HPDE6-E6E7 (cell line): Measurements from ENCODE around the gene BCLAF1.

Experiments
- DNase-seq: peaks from one replicate; pipeline ENCODE4 v3.0.0; 2011; ENCODE audit warnings: missing footprints; ENCODE audit errors: extremely low spot score

BCLAF1 gene, protein sequence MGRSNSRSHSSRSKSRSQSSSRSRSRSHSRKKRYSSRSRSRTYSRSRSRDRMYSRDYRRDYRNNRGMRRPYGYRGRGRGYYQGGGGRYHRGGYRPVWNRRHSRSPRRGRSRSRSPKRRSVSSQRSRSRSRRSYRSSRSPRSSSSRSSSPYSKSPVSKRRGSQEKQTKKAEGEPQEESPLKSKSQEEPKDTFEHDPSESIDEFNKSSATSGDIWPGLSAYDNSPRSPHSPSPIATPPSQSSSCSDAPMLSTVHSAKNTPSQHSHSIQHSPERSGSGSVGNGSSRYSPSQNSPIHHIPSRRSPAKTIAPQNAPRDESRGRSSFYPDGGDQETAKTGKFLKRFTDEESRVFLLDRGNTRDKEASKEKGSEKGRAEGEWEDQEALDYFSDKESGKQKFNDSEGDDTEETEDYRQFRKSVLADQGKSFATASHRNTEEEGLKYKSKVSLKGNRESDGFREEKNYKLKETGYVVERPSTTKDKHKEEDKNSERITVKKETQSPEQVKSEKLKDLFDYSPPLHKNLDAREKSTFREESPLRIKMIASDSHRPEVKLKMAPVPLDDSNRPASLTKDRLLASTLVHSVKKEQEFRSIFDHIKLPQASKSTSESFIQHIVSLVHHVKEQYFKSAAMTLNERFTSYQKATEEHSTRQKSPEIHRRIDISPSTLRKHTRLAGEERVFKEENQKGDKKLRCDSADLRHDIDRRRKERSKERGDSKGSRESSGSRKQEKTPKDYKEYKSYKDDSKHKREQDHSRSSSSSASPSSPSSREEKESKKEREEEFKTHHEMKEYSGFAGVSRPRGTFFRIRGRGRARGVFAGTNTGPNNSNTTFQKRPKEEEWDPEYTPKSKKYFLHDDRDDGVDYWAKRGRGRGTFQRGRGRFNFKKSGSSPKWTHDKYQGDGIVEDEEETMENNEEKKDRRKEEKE

DNA sequence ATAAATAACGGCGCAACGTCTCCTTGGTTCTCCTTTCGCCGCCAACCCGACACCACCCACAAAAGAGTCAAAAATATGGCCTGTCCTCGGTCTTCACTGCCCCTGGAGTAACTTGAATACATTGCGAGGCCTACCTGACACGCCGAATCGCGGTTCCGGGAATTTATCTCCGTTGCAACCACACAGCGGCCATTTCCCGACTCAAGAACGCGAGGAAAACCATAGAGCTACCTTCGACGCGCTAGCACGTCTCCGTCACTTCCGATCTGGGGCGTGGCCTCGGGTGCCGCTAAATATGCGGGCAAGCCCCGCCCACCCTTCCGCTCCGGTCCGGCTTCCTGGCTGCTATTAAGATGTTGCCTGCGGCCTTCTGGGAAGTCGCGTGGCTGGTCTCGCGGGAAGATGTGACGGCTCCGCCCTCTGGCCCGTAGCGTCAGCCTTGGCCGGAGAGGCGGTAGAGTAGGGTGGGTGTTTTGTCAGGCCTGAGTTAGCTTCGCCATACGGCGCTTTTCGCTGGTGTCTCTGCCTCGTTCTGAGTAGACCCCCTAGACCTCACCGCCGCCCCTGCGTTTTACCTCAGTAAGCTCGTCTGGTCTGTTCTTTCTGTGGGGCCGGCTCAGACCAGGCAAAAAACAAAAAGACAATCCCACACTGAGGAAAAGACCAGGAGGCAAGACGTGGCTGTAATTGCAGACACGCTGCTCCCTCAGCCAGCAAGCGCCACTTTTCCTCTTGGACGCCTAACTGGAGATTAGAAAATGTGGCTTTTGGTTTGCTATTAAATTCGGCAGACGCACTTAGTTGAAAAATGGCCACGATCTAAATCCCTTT lies at the start of gene BCLAF1:
Gene BCLAF1 (minus strand): TSS at position 268 of the 831 bp plus-strand sequence. CDS start 9,980 bp downstream, outside the sequence.
- peak; percentile 87 for DNase-seq

DNA sequence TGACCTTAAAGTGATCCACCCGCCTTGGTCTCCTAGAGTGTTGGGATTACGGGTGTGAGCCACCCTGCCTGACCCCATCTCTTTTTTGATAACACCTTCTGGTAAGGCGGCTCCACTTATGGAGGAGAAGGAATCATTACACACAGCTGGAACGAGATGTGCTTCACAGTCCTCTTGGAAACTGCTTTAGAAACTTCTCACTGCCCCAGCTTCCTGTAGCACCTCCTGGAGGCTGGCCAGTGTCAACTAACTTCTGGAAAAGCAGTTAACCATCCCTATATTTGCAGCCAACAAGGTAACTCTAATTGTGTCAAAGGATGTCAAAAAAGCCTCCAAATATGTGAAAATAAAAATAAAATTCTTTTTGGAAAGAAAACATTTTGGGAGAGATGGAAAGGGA lies 48.8 kb upstream of the BCLAF1 start:
- DNase-seq, result no peak

GRCh38 chr6:136337606-136338005 lies 48.0 kb upstream of the BCLAF1 start:
- DNase-seq, result no peak

DNA sequence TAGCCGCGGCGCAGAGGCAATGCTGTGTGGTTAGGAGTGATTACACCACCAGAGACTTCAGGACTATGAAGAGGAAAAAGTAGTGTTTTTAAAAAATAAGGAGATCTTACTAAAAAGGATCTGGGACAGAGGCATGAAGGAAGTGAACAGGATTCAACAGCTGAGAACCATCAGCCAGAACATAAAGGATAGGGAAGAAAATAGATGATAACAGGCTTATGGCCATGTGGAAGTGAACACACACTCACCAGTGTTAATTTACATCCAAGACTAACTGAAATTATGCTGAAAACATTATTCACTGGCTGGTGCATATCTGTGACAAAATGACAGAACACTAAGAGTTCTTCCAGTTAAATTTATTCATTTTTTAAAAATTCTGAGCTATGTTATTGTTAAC lies 47.5 kb upstream of the BCLAF1 start:
- DNase-seq, result no peak

DNA sequence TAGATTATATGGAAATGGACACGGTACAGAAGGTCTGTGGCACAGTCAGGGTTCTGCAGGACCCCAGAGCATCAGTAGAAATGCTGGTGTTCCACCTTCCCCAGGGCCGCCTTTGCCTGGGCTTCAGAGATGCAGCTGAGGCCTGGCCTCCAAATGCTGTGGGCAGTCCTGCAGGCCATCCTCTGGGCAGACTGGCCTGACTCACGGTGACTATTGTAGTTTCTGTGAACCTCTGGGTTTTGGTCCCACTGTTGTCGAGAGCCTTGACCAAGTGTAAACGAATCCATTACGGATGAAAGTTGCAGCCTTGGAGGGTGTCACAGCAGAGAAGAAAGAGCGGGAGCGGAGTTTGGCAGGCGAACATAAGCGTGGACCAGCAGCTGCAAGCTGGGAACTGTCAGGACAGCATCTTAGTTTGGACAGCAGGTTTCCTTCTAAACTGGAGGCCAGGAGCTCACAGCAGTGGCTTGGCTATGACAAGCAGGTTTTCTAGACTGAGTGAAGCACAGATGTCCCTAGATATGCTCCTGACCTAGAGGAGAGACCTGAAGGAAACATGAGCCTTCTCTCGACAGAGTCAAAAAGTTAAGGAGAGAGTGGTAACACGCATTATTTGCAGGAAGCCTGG lies 46.2 kb upstream of the BCLAF1 start:
- DNase-seq, result no peak

DNA sequence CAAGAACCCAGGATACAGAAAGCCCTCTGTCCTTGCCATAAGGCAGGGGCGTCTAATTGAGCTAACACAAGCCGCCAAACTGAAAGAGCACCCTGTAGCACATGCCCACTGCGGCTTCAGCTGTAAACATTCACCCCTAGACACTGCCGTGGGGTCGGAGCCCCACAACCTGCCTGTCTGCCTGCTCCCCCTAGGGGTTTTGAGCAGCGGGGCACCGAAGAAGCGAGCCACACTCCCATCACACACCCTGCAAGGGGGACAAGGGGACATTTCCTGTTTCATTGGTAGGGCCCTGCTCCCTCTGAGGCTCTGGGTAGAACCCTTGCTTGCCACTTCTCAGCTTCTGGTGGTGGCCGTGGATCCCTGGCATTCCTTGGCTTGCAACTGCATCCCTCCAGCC lies 45.2 kb upstream of the BCLAF1 start:
- DNase-seq, result no peak

GRCh38 chr6:136334465-136334846 lies 44.8 kb upstream of the BCLAF1 start:
- DNase-seq, result no peak

DNA sequence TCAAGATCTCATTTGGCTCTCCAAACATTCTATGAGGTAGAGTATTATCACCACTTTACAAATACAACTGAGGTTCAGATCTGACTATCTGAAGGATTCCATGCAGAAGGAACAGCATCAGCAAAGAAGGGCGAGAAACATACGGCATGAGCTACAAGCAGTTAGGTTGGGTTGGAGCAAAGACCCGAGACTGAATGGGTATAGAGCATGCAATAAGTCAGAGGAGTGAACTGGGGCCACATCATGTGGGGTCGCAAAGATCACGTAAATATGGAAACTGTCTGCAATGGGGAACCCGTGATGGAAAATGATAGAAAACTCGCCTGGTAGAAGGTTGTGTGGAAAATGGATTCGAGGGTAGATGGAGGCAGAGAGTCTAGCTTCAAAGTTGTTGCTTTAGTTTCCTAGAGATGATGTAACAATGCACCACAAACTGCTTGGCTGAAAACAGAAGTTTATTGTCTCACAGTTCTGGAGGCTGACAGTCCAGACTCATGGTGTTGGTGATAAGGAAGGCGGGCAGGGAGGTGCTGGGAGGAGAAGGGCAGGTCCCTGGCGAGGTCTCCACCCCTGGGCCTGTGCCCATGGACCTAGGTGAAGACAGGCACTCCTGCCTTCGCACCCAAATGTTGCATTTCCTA lies 44.3 kb upstream of the BCLAF1 start:
- no peak for DNase-seq

- DNase-seq, result no peak
Observed at GRCh38 chr6:136331461-136331860, 41.8 kb upstream of the BCLAF1 start.

- no peak for DNase-seq
Observed at GRCh38 chr6:136330634-136331033, 41.0 kb upstream of the BCLAF1 start.

GRCh38 chr6:136326038-136326553 lies 36.5 kb upstream of the BCLAF1 start:
- no peak for DNase-seq

DNA sequence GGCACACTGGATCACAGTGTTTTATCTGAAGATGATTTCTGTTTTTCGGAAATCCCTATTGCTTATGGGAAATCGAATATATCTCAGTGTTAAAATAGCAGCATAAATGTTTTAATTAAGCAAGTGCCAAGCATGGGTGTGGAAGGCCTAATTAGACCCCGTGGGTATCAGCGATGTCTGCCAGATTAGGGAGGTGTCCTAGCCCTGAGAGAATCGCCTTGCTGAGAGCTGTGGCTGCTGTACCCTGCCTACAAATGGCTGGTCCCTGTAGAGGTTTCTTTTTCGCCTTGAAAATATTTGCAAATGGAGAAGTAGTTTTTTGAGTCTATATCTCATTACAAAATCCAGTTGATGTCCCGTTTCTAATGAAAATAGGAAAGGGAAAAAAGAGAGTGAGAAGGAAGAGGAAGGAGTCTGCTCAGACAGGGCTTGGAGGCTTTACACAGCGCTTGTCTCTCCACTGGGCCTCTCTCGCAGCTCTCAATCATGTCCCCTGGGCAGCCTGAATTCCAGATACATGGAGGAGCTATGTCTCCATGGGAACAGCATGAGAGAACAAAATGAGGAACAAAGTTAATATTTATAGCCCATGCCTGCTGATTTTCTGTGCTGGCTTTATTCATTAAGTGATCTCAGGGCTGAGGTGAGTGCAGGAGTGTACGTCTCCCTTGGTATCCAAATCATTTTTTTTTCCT lies 35.2 kb upstream of the BCLAF1 start:
- DNase-seq, result no peak

GRCh38 chr6:136323431-136324112 lies 33.9 kb upstream of the BCLAF1 start:
- DNase-seq, result no peak

DNA sequence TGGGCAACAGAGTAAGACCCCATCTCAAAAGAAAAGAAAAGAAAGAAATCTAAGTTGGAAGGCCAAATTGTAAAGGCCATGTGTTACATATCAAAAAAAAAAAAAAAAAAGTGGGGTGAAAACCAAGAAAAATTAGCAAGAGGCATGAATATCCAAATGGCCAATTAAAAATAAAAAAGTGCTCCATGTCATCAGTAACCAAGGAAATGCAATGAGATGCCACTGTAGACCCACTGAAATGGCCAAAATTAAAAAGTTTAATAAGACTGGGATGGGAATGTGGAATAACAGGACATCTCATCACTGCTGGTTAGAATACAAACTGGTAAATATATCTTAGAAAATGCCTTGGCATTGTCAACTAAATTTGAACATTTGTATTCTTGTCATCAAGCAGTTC lies 30.1 kb upstream of the BCLAF1 start:
- DNase-seq, result no peak

- no peak for DNase-seq
Observed at GRCh38 chr6:136318676-136319075, 29.0 kb upstream of the BCLAF1 start.

GRCh38 chr6:136317971-136318370 lies 28.3 kb upstream of the BCLAF1 start:
- DNase-seq, result no peak

DNA sequence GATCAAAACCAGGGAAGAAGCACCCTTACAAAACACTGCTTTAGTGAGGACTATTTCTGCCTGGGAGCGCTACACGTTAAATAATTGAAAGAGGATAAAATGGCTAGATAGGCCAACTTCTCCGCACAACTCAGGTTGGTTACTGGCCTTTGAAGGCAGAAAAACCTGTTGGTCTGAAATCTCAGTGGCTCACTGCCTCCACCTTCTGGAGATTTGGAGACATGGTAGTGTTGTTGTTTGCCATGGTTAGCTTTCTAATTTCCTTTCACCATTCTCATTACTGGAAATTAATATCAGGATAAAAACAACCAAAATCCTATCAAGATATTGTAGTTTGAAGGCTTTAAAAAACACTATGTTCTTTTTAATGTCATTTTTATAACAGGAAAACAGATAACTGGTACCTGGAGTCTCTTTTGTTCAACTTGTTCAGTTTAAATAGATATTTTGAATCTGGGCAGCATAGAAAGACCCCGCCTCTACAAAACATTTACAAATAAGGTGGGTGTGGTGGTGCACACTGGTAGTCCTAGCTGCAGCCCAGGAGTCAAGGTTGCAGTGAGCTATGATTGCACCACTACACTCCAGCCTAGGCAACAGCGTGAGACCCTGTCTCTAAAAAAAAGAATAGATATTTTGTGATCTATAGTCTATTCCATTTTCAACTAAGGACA lies 27.5 kb upstream of the BCLAF1 start:
- peak; percentile 67 for DNase-seq

DNA sequence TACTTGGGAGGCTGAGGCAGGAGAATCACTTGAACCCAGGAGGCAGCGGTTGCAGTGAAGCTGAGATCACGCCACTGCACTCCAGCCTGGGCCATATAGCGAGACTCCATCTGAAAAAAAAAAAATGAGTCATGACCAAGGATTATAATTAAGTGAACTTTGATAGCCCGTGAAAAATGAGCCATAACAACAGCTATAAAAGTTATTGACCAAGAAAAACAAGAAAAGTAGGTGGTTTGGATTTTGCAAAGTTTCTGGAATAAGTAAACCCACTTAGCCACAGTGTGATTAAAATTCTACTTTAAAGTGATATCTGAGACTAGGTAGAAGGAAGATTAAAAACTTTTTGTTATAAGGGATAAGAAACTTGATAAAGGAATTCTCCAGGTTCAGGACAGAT lies 25.9 kb upstream of the BCLAF1 start:
- no peak for DNase-seq

GRCh38 chr6:136312975-136313374 lies 23.3 kb upstream of the BCLAF1 start:
- DNase-seq, result peak; percentile 52
